HG02970 (cell line): ENCODE results near the gene NT5E.
A peak's percentile ranks its signal among the peaks of the same experiment; 100 is the strongest.
"Not testable (repeated sequence)": the region's sequence is repeated elsewhere in the genome, so short reads cannot be mapped to it uniquely, and the experiment has no call there.

Source experiments
- ATAC-seq: cut with Tn5 transposase; IDR thresholded peaks from one replicate; pipeline ENCODE4 v1.9.1; 2021; ENCODE audit warnings: mild to moderate bottlenecking, moderate library complexity, moderate number of reproducible peaks; ENCODE audit not compliant: unreplicated experiment, low FRiP score

Gene NT5E

DNA sequence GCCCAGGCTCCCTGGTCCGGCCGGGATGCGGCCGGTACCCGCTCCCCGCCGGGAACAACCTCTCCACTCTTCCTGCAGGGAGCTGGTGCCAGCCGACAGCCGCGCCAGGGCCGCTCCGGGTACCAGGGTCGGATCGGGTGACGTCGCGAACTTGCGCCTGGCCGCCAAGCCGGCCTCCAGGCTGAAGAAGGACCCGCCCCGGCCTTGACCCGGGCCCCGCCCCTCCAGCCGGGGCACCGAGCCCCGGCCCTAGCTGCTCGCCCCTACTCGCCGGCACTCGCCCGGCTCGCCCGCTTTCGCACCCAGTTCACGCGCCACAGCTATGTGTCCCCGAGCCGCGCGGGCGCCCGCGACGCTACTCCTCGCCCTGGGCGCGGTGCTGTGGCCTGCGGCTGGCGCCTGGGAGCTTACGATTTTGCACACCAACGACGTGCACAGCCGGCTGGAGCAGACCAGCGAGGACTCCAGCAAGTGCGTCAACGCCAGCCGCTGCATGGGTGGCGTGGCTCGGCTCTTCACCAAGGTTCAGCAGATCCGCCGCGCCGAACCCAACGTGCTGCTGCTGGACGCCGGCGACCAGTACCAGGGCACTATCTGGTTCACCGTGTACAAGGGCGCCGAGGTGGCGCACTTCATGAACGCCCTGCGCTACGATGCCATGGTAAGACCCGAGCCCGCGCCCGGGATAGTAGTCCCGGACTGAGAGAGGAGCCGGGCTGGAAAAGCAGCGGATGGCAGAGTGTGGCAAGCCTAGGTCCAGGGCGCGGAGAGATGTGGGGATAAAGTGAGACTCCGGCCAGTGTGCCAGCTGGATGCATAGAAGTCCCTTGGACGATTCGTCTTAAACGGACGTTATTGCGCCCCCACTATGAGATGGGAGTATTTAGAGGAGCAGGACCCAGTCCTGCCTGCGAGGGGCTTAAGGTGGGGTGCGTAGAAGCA is at the start of gene NT5E:
Gene NT5E, plus strand, starts transcription at position 266 of the 942 bp plus-strand sequence. Its CDS starts 57 bp downstream, at position 323.
- ATAC-seq, result peak; percentile 82

DNA sequence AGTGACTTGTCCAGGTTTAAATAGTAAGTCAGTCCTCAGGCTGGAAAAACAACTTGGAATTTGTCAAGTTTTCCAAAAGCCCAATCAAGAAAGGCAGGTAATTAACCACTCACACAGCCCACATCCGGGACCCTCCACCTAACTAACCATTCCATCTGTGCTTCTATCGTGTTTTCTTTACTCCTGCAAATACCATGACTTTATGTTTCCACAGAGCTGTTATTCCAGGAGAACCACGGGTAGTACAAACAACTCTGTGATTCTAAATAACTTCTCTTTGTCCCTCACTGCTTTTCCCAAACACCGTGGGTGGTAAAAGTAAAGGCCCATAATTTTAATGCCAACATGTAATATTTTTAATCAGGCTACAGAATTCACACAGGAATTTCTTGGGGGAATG is 49.6 kb upstream of the NT5E start:
- ATAC-seq, result no peak

DNA sequence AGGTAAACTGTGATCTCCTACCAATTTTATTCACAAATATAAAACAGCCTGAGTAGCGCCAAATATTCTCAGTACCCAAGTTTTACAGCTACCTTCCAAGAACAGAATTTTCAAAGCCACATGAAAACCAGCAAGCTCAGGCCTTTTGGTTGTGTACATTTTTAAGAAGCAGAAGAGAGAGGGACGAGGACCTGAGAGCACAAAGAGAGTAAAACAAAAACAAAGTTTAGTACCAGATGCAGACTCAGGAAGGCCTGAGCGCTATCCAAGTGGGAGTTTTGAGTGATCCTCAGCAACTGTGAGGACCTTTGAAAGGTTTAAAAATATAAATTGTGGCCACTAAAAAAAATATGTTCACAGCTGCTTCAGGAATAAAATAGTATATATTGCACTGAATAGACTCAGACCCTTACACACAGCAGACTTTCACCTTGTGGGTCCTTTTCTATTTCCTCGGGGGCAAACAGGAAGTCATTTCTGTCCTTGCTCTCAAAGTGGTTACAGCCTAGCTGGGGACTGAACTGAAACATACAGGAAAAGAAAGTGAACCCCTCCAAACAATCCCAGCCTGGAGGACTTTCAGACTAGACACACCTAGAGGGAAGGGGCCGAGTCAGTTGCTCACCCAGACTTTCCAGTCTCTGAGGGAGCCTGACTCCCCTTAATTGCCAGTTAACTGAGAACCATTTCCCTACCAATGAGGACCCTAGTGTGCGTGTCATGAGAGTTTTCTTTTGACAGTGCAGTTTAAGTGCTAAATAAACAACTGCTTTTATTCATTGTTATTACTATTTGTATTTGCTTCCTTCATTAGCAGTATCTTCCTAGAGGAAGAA is 48.5 kb upstream of the NT5E start:
- no peak for ATAC-seq

DNA sequence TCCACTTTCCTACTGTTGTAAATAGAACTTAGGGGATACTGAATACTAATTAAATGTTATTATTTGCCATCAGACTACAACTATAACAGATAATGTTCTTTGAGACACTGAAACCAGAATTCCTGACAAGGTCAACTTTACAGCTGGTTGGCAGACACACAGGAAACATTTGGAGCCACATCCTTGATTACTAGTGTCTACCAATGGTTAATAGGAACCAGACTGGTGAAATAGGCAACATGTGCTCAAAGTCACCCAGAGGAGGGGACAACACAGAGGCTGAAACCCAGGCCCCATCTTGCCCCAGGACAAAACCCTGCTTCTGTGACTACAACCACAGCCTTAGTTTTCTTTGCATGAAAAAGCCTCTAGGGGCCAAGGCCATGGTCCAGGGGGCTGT is 47.8 kb upstream of the NT5E start:
- no peak for ATAC-seq

DNA sequence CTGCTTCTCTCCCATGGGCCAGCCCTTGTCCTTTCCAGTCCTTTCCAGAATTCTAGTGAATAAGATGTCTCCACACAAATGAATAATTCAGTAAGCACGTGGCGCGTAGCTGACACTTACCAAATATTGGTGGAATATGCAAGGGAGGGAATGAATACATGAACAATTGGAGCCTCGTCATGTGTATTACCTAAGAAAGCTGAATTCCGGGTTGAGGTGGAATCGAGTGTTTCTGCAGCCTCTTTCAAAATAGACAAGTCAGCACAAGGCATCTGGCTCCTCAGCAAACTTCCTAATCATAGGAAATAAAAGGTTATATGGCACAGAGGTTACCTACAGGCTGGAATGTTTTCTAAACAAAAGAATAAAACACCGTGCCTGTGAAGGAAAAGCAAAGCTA is 47.0 kb upstream of the NT5E start:
- ATAC-seq, result no peak

DNA sequence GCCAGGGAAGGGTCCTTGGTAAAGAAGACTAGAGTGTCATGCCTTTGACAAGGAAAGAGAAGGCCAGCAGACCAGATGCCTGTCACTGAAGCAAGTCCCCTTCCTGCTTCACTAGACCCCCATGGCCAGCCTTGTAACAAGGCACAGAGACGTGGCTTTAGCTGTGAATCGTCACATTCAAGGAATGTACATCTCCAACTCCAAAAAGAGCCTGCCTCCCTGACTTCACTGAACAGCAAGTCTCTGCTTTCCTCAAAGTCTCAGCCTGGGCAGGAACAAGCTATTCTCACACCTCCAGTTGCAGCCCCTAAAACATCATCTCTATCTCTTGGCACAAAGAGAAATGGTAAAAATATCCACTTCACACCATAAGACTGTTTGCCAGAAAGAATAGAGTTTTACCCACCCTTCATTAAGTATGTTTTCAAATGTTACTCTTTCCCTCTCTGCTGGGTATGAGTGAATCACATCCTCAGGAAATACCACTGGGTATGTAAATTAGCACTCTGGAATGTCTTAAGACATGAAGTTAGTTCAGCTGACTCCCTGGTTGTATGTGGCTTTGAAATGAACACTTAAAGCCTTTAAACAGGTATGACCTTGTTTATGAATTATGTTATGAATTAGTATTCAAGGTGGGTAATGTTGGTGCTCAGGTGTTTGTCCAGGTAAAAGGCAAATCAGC is 46.4 kb upstream of the NT5E start:
- ATAC-seq, result no peak

DNA sequence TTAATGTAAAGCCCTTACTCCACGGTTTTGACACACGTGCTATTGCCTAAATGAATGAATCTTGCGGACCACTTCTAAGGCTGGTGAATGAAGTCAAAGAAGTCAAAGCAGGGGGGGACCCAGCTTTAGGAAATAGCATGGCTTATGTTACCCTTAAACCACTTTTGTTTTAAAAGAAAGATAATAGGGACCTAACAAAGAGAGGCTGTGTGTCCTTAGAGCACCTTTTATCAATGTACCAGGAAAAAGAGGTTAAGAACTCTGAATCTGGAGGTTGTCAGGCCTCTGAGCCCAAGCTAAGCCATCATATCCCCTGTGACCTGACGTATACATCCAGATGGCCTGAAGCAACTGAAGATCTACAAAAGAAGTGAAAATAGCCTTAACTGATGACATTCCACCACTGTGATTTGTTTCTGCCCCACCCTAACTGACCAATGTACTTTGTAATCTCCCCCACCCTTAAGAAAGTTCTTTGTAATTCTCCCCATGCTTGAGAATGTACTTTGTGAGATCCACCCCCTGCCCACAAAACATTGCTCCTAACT is 45.8 kb upstream of the NT5E start:
- not testable (repeated sequence) for ATAC-seq

DNA sequence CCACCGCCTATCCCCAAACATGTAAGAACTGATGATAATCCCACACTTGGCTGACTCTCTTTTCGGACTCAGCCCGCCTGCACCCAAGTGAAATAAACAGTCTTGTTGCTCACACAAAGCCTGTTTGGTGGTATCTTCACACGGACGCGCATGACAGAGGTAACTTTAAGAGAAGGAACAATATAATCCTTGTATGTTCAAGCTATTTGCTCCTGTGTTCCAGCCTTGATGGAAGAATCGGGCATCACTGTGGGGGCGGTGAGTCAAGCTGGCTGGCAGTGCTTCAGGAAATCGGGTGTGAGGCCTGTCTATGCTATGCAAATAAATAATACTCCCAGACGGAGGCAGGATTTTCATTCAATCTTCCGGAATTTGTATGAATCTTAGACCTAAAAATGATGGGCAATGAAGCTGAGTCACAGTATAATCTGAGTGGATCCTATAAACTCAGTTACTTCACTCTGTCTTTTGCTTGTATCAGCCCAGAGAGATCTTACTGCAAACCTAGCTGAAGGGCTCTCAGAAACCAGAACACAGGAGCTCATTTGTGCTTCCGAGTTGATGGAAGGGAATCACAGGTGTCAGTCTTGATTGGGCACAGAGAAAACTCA is 45.2 kb upstream of the NT5E start:
- ATAC-seq, result peak; percentile 7

DNA sequence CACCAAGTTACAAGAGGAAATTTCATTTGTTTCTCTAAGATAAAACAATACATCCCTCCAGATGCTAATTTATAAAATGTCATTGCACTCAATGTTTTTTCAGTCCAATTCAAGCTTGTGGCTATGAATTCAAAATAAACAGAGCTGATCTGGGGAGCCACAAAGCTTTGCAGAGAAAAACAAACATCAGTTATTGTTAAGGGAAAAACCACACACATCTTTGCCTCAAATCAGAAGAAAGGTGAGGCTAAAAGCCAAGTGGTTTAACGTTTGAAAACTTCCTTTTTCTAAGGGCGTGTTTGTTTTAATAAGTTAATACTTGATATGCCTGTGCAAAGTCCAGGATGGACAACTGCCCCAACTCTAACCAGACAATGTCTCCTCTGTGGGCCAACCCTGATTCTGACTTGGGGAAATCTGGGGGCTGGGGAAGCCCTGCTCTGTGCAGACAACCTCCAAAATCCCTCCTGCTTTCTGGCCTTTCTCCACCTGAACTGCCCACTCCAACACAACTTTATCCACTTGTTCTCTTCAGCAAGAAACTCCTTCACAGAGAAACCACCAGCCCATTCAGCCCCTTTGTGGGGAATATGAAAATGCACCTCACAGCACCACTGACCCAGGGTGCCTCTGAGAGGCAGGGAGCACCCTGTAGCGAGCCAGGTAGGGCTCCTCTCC is 44.6 kb upstream of the NT5E start:
- peak; percentile 68 for ATAC-seq

DNA sequence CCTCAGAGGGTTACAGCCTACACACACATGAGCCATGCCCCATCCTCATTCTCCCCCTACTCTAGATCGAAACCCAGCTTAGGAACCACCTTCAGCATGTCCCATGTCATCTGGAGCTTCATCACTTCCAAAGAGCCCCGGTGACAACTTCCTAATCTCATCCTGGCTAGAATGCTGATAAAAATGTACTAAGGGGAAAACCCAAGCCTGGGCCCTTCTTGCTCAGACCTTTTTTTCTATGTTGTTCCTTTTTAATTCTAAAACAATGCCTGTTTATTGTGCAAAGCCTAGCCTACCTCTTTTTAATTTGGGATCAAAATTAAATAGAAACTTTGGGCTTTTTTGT is 44.1 kb upstream of the NT5E start:
- ATAC-seq, result no peak

DNA sequence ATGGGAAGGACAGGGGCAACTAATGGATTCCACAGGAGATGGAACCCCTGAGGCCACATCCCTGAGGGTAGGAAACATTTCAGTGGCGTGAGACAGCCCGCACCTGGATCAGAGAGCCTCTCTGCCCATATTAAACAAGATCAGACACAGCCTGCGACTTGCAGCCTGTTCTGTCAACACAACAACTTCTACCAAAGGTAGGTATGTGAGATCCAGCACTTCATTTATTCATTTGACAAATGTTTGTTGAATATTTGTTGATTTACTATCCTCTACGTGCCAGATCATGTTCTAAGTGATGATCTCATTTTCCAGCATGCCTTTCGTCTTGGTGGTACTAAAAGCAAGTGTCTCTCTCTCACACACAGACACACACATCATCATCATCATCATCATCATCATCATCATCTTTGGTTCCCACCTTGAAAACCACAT is 43.2 kb upstream of the NT5E start:
- no peak for ATAC-seq

DNA sequence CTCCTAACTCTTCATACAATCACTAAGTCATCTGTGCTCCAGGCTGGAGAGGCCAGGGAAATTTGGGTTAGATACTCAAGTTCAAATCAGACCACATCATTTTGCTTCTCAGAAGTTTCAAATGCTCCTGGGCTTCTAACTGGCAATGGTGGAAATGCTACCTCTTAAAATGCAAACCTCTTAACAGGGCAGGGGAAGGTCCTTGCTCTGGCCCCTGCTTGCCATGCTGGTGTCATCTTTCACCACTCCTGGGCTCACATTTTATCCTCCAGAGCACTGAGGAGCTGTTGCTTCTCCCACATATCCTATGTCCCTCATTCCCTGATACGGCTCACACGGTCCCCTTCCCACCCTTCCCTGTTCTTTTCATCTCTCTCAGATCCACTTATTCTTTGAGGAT is 41.8 kb upstream of the NT5E start:
- ATAC-seq, result no peak

DNA sequence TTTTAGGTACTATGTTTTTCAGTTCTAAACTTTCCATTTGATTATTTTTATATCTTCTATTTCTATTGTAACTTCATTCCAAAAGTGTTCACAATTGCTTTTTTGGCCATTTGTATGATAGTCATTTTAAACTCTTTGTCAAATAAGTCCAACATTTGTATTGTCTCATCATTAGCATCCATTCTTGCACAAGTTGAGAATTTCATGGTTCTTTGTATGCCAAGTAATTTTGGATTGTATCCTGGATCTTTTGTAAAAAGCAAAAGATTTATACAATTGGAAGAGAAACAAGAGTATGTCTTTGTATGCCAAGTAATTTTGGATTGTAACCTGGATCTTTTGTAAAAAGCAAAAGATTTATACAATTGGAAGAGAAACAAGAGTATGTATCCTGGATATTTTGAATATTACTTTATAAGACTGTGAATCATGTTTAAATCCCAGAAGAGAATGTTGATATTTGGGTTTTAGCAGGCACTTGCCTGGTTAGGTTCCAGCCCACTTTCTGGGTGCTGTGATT is 36.9 kb upstream of the NT5E start:
- no peak for ATAC-seq

DNA sequence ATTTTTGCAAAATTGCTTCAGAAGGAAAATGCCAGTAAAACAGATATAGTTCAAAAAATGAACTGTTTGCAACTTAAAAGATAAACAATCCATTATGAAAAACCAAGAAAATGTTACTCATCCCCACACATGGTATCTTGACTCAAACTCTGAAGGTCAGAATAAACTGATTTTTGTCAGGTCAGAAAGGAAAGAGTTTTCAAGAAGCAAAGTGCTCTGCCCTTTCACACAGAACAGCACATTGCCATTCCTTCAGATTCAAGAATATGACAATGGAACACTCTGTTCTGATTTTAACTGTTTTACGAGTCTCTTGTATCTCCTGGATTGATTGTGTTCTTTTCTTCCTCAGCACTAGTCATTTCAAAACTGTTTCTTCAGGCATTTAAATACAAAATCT is 33.8 kb upstream of the NT5E start:
- no peak for ATAC-seq

DNA sequence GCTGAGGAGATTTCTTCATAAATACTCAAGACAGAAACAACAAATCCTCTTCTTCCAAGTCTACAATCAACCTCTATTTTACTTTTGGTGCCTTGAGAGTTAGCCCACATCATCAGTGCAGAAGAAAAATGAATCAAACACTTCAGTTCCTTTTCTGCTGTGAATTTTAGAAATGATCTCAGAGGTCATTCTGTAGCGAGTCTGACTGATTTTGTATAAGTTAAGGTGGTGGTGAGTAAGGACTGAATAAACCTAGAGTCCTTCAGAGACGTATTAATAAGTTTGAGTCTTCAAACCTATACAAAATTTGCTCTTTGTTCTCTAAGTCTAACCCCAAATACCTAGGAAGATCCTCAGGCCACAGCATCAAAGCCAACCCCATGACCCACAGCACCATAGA is 33.1 kb upstream of the NT5E start:
- ATAC-seq, result no peak

DNA sequence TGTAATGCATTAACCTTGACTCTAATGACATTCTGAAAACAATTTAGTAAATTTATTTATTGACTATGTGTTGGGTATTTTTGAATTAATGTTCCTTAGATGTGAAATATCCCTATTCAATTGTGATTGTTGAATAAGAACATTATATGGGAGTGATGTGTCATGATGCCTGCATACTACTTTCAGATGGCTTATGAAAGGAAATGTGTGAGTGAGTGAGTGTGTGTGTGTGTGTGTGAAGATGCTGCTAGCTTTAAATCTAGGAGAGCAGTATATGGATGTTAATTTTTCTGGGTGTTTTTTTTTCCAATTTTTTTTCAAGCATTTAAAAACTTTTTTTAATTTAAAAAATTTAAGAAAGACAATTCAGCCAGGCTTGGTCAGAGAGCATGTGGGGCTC is 32.5 kb upstream of the NT5E start:
- no peak for ATAC-seq

DNA sequence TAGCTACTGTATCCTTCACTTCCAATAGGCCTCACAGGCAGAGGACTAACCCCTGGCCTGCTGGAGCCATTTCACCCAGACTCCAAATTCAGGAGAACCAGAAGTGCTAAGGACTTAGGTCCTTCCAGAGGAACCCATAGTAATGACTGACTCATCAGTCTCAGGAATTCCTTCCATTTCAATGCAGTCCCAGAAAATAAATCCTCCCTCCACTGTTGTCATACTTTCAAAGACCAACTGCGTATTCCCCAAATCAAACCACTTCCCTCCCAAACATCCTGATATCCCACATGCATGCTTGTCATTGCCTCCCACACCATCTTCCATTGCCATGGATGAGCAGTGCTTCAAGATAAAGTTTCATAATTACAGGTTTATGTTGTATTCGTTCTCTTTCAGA is 31.8 kb upstream of the NT5E start:
- no peak for ATAC-seq

DNA sequence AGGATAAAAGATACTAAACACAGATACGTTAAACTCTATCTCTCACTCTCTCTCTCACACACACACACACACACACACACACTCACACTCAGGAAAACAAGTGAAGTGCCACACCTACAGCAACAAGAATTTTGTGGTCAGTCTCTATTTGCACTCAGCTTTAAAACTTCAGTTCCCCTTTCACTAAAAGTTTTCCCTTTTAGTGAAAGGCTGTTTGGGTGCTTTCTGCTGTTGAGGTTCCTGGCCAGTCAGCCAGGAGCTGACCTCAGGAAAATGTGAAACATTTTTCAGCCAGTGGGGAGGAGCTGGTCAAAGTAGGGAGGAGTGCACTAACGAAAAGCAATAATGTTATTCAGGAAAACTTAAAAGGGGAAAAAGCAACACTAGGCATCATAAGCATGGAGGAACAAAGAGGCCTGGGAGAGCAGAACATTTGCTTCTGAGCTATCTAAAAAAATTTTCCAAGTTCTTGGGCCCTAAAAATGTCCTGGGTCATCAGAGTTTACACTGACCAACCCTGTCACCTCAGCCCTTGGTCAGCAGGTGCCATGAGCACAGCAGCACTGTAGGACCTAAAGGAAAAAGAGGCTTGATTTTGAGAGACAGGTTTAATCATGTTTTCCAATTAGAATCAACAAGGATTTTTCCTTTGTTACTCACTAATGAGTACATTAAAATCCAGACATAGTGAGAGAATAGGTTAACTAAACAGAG is 30.7 kb upstream of the NT5E start:
- no peak for ATAC-seq

DNA sequence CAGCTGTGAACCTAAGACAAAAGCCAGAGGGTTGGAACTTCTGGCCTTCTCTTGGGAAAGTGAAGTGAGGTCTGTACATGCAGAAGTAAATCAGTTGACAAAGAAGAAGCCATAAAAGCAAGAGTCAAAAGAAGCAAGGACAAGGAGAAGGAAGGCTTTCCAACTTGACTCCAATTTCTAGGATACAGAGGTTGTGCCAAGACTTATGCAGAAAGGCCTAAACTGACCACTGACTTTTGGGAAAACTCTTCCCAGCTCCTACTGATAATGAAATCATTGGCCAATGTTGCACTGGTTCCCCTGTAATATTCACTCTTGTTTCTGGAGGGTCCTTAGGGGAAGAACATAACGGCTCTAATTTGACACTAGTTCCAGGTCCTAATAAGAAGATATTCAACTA is 29.3 kb upstream of the NT5E start:
- ATAC-seq, result no peak
